ENCODE measurements around the gene GAS2.

Gene GAS2

DNA sequence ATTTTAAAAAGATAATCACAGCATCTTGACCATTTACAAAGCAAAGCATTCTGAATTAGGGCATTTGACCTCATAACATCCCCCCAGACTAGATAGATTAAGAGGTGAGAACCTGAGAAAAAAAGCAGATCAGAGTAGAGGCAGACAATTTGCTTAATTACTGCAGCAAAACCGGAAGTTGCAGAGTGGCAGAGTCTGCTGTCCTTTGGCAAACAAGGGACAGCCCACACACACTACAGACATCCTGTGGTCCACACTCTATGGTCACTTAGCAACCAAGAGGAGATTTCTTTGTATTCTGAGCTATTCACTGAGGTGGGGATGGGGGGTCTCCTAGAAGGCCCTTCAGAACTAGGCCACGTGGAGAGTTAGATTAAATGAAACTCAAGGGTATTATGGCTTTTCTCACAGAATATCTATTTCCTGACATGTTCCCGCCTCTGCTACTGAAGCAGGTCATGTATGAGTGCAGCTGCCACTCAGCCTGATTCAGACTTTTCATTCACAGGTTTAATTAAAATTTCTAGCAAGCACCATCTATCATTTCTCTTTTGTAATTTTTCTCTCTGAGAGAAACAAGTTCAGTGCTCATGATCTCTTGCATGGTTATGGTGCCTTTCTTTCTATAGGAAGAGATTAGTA, 114.7 kb downstream of the GAS2 start:
- H3K27ac ChIP-seq: no peak overlapping the region
- no peak for TF ChIP-seq ZFX (IDR thresholded peaks at IDR 0.05; ENCODE audit: borderline replicate concordance)
- TF ChIP-seq, protein P1, sequence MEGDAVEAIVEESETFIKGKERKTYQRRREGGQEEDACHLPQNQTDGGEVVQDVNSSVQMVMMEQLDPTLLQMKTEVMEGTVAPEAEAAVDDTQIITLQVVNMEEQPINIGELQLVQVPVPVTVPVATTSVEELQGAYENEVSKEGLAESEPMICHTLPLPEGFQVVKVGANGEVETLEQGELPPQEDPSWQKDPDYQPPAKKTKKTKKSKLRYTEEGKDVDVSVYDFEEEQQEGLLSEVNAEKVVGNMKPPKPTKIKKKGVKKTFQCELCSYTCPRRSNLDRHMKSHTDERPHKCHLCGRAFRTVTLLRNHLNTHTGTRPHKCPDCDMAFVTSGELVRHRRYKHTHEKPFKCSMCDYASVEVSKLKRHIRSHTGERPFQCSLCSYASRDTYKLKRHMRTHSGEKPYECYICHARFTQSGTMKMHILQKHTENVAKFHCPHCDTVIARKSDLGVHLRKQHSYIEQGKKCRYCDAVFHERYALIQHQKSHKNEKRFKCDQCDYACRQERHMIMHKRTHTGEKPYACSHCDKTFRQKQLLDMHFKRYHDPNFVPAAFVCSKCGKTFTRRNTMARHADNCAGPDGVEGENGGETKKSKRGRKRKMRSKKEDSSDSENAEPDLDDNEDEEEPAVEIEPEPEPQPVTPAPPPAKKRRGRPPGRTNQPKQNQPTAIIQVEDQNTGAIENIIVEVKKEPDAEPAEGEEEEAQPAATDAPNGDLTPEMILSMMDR (IDR thresholded peaks at IDR 0.05): no peak

DNA sequence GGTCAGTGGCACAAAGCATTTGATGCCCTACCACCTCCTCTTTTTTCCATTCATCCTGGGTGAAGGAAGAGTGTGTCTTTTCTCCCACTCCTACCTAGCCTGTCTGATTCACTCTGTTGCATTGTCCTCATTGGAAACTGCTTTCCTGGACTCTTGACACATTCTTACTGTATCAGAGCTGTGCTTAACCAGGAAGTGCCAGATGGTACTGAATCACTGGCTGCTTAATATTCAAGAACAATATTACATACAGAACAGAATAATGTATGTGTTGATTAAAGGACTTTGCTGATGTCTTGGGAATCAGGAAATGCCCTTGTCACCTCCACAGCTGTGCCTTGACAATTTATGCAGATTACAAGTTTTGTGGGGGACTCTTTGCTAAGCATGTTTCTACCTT, 118.8 kb downstream of the GAS2 start:
- H3K27ac ChIP-seq: no peak overlapping the region
- TF ChIP-seq ZFX (IDR thresholded peaks at IDR 0.05; ENCODE audit: borderline replicate concordance): no peak
- TF ChIP-seq, protein P1 (IDR thresholded peaks at IDR 0.05): no peak

DNA sequence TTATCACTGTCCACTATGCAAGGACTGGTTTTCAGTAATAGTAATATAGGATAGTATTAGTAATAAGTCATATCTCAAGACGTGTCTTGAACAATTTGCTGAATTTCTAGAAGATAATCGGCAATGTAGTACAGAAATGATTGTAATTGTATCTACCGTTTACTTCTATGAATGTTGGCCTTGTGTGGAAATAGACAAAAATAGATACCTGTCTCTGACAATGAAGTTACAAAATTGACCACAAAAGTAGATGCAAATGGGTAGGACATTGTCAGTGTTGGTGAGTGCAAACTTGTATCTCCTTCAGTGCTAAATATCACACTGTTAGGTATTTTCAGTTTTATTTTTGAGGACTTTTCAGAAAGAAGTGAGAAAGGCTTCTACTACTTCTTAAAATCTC, 120.1 kb downstream of the GAS2 start:
- no peak overlapping the region for H3K27ac ChIP-seq
- TF ChIP-seq ZFX (IDR thresholded peaks at IDR 0.05; ENCODE audit: borderline replicate concordance): no peak
- TF ChIP-seq, protein P1 (IDR thresholded peaks at IDR 0.05): no peak

DNA sequence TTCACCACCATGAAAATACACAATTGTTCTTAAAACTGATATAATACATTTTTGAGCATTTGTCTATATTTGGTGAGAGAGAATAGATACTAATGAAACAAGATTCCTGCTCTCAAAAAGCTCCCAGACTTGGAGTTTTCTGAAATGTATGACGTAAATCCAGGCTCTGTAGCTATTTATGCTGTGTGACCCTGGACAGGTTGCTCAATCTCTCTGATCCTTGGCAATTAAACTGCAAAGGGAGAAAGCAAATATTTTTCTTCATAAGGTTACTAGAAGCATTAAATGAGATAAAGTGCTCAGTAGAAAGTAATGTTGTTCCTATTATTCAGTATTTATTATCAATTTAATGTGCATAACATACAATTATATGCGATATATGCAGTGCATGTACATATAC, 120.6 kb downstream of the GAS2 start:
- no peak for TF ChIP-seq ZFX (IDR thresholded peaks at IDR 0.05; ENCODE audit: borderline replicate concordance)
- TF ChIP-seq, protein P1 (IDR thresholded peaks at IDR 0.05): no peak
- H3K27ac ChIP-seq: no peak overlapping the region

DNA sequence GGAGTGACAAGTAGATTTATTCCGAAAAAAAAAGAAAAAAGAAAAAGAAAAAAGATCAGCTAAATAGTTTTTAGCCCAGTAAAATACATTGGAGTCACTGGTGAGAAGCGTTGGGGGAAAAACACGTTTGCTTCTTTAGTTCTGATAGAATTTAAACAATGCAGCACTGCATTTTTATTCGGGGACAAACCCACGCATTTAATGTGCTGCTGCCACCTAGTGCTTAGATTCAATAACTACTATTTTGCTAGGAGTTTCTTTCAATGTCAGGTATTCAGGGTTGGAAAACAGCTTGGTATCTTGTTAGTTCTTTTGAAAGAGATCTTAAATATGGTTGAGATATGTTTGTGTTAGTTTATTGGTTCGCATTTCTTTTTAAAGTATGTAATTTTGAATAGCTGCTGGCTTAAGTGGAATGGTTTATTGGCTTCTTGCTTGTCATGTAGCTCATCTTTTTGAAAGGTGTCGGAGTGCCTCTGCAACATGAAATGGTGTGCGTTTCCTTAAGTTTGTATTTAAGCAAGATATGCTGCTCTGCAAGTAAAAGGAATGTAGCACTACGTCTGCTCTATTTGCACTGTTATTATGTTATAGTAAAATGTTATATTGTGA, 121.2 kb downstream of the GAS2 start:
- TF ChIP-seq ZFX (IDR thresholded peaks at IDR 0.05; ENCODE audit: borderline replicate concordance): no peak
- TF ChIP-seq, protein P1 (IDR thresholded peaks at IDR 0.05): peak; percentile 90
- H3K27ac ChIP-seq: no peak overlapping the region

DNA sequence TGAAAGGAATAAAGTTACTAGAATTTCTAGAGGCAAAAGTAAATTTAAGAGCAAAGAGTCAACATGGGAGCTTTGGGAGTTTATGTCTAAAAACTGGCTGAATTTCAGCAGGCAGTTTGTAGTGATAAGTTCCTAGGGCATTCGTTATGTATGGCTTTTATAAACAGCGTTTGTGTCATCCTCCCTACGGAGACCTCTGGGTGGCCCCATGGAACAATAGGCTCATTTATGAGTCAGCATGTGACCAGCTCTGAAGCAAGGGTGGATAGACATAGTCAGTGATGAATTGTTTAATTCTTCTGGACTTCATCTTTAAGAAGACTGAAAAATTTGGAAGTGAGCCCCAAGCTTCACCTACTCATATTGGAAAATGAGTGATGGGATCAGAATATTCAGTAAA, 126.1 kb downstream of the GAS2 start:
- H3K27ac ChIP-seq: no peak overlapping the region
- TF ChIP-seq, protein P1 (IDR thresholded peaks at IDR 0.05): no peak
- no peak for TF ChIP-seq ZFX (IDR thresholded peaks at IDR 0.05; ENCODE audit: borderline replicate concordance)

DNA sequence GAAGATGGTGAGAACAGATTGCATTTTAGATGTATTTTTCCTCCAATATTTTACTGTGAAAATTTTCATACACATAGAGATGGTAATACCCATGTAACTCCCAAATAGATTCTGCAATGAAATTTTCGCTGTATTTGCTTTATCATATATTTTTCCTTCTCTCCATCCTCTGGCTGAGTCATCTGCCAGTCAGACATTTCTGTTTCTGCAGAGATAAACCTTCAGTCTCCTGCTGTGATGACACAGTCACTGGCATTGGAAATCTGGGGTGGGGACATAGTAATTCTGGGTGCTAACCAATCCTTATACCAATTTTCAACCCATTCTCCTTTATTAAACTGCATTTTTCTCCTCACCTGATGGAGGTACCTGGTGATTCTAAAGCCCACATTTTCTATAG, 129.5 kb downstream of the GAS2 start:
- no peak overlapping the region for H3K27ac ChIP-seq
- TF ChIP-seq ZFX (IDR thresholded peaks at IDR 0.05; ENCODE audit: borderline replicate concordance): no peak
- TF ChIP-seq, protein P1 (IDR thresholded peaks at IDR 0.05): no peak
